Stimulated activated CD8-positive, alpha-beta memory T cell treated with anti-CD3 and anti-CD28 coated beads, Interleukin-4, amount 100 ng/mL, for 4 hours (primary cell): ENCODE measurements around the gene PRR27.
"Not testable (repeated sequence)": the region's sequence is repeated elsewhere in the genome, so short reads cannot be mapped to it uniquely, and the experiment has no call there.

Source experiments
- DNase-seq, 2 donors: peaks; one replicate each; pipeline ENCODE4 v3.0.0-alpha.2; 2020; ENCODE audit warnings: low read depth in 2 of 2, low spot score in 1 of 2

Gene PRR27

DNA sequence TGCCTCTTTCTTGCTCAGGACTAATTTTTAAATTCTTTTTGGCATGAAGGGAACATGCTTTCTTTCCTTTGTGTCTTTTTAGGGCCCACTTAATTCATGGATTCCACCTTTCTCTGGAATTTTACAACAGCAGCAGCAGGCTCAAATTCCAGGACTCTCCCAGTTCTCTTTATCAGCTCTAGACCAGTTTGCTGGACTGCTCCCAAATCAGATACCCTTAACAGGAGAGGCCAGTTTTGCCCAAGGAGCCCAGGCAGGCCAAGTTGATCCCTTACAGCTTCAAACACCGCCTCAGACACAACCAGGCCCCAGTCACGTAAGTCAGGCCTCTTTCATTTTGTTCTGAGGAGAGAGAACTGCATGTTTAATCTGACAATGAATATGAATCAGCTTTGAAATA is 43.8 kb downstream of the PRR27 start:
- DNase-seq = no peak

DNA sequence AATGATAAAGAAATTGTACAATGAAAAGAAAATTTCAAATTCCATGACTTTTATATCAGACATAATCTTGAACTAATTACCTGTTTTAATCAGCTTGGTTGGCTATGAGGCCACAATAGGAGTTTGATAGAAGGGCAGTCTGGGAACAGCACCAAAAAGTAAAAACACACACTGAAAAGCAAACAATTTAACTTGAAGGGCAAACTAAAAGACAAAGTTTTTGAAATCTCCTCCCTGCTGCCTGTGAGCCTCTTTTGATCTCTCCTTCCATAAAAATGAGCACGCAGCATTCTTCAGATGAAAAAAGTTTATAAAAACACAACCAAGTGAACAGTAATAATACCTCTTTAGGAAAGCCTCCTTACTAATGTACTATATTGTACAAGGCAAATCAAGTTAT is 49.6 kb downstream of the PRR27 start:
- no peak for DNase-seq

DNA sequence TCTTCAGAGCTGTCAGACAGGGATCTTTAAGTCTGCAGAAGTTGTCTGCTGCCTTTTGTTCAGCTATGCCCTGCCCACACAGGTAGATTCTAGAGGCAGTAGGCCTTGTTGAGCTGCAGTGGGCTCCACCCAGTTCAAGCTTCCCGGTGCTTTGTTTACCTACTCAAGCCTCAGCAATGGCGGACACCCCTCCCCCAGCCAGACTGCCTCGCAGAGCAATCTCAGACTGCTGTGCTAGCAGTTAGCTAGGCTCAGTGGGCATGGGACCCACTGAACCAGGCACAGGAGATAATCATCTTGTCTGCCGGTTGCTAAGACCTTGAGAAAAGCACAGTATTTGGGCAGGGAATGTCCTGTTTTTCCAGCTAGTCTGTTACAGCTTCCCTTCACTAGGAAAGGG is 58.7 kb downstream of the PRR27 start:
- not testable (repeated sequence) for DNase-seq
